OCI-LY3 (cell line): ENCODE measurements around the gene CHMP6.

Experiments used
- EZH2phosphoT487 ChIP-seq: fragments of 200-600 bp; shearing (Covaris generic); IDR thresholded peaks from 2 replicates; pipeline ENCODE4 v1.6.1; 2018; ENCODE audit warnings: antibody characterized with exemption, mixed run types, low read depth
- TF ChIP-seq, protein P1 (sequence below): fragments of 200-600, 300-600 bp; sonication (generic); IDR thresholded peaks from 2 replicates; pipeline ENCODE4 v1.5.1; 2014; ENCODE audit warnings: antibody characterized with exemption, low read length, low read depth

DNA sequence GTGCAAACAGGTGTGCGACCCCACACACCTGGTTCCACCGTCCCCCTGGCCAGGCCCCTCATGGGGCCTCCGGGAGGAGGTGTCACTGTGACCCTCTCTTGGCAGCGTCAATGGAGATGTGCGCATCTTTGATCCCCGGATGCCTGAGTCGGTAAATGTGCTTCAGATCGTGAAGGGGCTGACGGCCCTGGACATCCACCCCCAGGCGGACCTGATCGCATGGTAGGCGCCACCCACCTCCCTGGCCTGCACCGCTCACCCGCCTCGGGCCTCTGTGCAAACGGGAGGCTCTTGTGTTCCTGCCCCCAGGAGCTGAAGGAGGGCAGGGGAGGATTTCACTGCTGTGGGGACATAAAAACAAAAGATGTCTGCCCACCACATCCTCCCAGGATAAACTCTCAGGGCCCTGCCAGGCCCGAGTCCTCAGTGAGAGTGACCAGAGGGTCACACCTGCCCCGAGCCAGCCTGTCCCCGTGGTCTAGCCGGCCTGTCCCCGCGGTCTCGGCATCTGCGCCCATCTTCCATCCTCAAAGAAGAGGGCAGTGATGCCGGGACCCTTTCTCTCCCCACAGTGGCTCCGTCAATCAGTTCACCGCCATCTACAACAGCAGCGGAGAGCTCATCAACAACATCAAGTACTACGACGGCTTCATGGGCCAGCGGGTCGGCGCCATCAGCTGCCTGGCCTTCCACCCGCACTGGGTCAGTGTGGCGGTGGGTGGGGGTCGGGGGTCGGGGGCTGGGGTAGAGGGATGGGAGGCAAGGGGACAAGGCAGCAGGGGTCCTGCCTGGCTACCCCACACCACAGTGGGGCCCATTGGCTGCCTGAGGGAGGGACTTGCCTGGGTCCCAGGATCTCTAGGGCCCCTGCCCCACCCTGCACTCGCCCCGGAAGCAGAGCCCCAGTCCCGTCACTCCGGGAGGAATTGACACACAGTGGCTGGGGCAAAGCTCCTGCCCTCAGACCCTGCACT lies 29.0 kb upstream of the CHMP6 start:
- TF ChIP-seq, protein P1, sequence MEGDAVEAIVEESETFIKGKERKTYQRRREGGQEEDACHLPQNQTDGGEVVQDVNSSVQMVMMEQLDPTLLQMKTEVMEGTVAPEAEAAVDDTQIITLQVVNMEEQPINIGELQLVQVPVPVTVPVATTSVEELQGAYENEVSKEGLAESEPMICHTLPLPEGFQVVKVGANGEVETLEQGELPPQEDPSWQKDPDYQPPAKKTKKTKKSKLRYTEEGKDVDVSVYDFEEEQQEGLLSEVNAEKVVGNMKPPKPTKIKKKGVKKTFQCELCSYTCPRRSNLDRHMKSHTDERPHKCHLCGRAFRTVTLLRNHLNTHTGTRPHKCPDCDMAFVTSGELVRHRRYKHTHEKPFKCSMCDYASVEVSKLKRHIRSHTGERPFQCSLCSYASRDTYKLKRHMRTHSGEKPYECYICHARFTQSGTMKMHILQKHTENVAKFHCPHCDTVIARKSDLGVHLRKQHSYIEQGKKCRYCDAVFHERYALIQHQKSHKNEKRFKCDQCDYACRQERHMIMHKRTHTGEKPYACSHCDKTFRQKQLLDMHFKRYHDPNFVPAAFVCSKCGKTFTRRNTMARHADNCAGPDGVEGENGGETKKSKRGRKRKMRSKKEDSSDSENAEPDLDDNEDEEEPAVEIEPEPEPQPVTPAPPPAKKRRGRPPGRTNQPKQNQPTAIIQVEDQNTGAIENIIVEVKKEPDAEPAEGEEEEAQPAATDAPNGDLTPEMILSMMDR = no peak
- TF ChIP-seq EZH2phosphoT487 = no peak
